GM23338 (cell line): ENCODE results near the gene MEGF11. TPM values are rescaled to one million over a fixed set of nuclear protein-coding genes. Genes with fewer than 3 reads are reported as not detected.

ENCODE experiments used
- ATAC-seq: fragments of 200-7000 bp; cut with Tn5 transposase; 3 replicates; pipeline ENCODE4 v1.9.1; 2020
- DNase-seq: peaks from one replicate; pipeline ENCODE4 v3.0.0-alpha.2; 2015; ENCODE audit warnings: low spot score
- H2AFZ ChIP-seq: fragments of 200-600 bp; sonication (generic); 2 replicates; pipeline ENCODE4 v1.8.0; 2016; ENCODE audit warnings: antibody characterized with exemption, mild to moderate bottlenecking, moderate library complexity
- H3F3A ChIP-seq: fragments of 200-600 bp; sonication (generic); replicated peaks from 2 replicates; pipeline ENCODE4 v1.8.0; 2017; ENCODE audit warnings: antibody characterized with exemption, mixed run types, low read depth
- H3K27ac ChIP-seq: fragments of 200-600 bp; sonication (generic); 2 replicates; pipeline ENCODE4 v1.6.1; 2016; ENCODE audit warnings: low read depth
- H3K27me3 ChIP-seq: fragments of 200-600 bp; sonication (generic); 2 replicates; pipeline ENCODE4 v1.8.0; 2016; ENCODE audit warnings: mild to moderate bottlenecking, mixed run types, moderate library complexity; ENCODE audit not compliant: insufficient read depth
- H3K36me3 ChIP-seq: fragments of 200-600 bp; sonication (generic); 2 replicates; pipeline ENCODE4 v1.8.0; 2016; ENCODE audit warnings: mild to moderate bottlenecking; ENCODE audit not compliant: insufficient read depth
- H3K4me1 ChIP-seq: fragments of 200-600 bp; sonication (generic); 2 replicates; pipeline ENCODE4 v1.8.0; 2016; ENCODE audit warnings: mild to moderate bottlenecking, moderate library complexity; ENCODE audit not compliant: insufficient read depth
- H3K4me2 ChIP-seq: fragments of 200-600 bp; sonication (generic); 2 replicates; pipeline ENCODE4 v1.7.1; 2017; ENCODE audit warnings: mixed run types
- H3K4me3 ChIP-seq: fragments of 200-600 bp; sonication (generic); 2 replicates; pipeline ENCODE4 v1.6.1; 2016; ENCODE audit warnings: mixed run types
- H3K79me2 ChIP-seq: fragments of 200-600 bp; sonication (generic); replicated peaks from 2 replicates; pipeline ENCODE4 v1.8.0; 2017; ENCODE audit warnings: mild to moderate bottlenecking; ENCODE audit not compliant: insufficient read depth
- H3K9me2 ChIP-seq: fragments of 200-600 bp; sonication (generic); 2 replicates; pipeline ENCODE4 v1.8.0; 2017; ENCODE audit not compliant: insufficient read depth
- H4K20me1 ChIP-seq: fragments of 200-600 bp; sonication (generic); replicated peaks from 2 replicates; pipeline ENCODE4 v1.8.0; 2017; ENCODE audit warnings: mild to moderate bottlenecking; ENCODE audit not compliant: insufficient read depth
- H3K27ac Mint-ChIP-seq: 2 replicates; pipeline ENCODE4 v1.8.0; 2020; ENCODE audit warnings: inconsistent platforms, mild to moderate bottlenecking, moderate library complexity, mixed read lengths
- H3K27me3 Mint-ChIP-seq: 3 replicates; pipeline ENCODE4 v1.8.0; 2022; ENCODE audit warnings: low read depth, mild to moderate bottlenecking, moderate library complexity, mixed read lengths, inconsistent platforms; ENCODE audit not compliant: insufficient read depth, poor library complexity
- H3K36me3 Mint-ChIP-seq: 3 replicates; pipeline ENCODE4 v1.8.0; 2021; ENCODE audit warnings: low read depth, mild to moderate bottlenecking, inconsistent platforms, moderate library complexity, mixed read lengths
- H3K4me1 Mint-ChIP-seq: 3 replicates; pipeline ENCODE4 v1.8.0; 2020; ENCODE audit warnings: mild to moderate bottlenecking, inconsistent platforms, mixed read lengths
- H3K4me3 Mint-ChIP-seq: 3 replicates; pipeline ENCODE4 v1.8.0; 2021; ENCODE audit warnings: moderate library complexity, mild to moderate bottlenecking, inconsistent platforms, mixed read lengths
- H3K9me3 Mint-ChIP-seq: 3 replicates; pipeline ENCODE4 v1.8.0; 2020; ENCODE audit warnings: moderate library complexity, mild to moderate bottlenecking, inconsistent platforms, mixed read lengths
- EZH2 ChIP-seq: fragments of 200-600 bp; sonication (generic); IDR thresholded peaks from one replicate; pipeline ENCODE4 v1.8.0; 2017; ENCODE audit warnings: antibody characterized with exemption, mild to moderate bottlenecking, low read depth; ENCODE audit not compliant: unreplicated experiment
- JUNB ChIP-seq: IDR thresholded peaks from one replicate; pipeline ENCODE4 v1.6.1; 2016; ENCODE audit warnings: antibody characterized with exemption; ENCODE audit not compliant: unreplicated experiment
- NANOG ChIP-seq: IDR thresholded peaks from 2 replicates; pipeline ENCODE4 v1.6.1; 2016; ENCODE audit warnings: antibody characterized with exemption, borderline replicate concordance
- POLR2AphosphoS5 ChIP-seq: IDR thresholded peaks from 2 replicates; pipeline ENCODE4 v1.6.1; 2016; ENCODE audit warnings: antibody characterized with exemption, low read depth
- STAT1 ChIP-seq: IDR thresholded peaks from one replicate; pipeline ENCODE4 v1.6.1; 2016; ENCODE audit warnings: antibody characterized with exemption; ENCODE audit not compliant: unreplicated experiment
- ZNF114 ChIP-seq: fragments of 250-450 bp; sonication (Bioruptor Pico); IDR thresholded peaks from 2 replicates; pipeline ENCODE4 v1.5.0; 2020; ENCODE audit warnings: mild to moderate bottlenecking, moderate library complexity
- ZNF331 ChIP-seq: fragments of 250-450 bp; sonication (Bioruptor Pico); IDR thresholded peaks from 2 replicates; pipeline ENCODE4 v1.5.0; 2020; ENCODE audit warnings: low read depth, mild to moderate bottlenecking, moderate library complexity
- polyA plus RNA-seq: library from polyadenylated mRNA; unstranded; fragments of >200 nt; fragmentation: Nextera tagmentation; extraction: Ambion mirVana; gene quantifications from 2 replicates; pipeline ENCODE4 v1.2.1, GENCODE V29; 2016
- total RNA-seq: library from RNA; depleted of rRNA; stranded (reverse); fragments of >200 nt; shearing (Covaris generic); gene quantifications from 2 replicates; pipeline ENCODE4 v1.2.3, GENCODE V29; 2014
- TF ChIP-seq, protein P1 (sequence below): IDR thresholded peaks from 2 replicates; pipeline ENCODE4 v1.6.1; 2016; ENCODE audit warnings: antibody characterized with exemption
- TF ChIP-seq, protein P2 (sequence below): fragments of 250-450 bp; sonication (Bioruptor Pico); IDR thresholded peaks from 2 replicates; pipeline ENCODE4 v1.5.0; 2020; ENCODE audit warnings: mild to moderate bottlenecking, moderate library complexity

MEGF11 gene
- total and polyA plus RNA-seq, 2 experiments from 2014 or later: 1.3 to 1.9 TPM

DNA sequence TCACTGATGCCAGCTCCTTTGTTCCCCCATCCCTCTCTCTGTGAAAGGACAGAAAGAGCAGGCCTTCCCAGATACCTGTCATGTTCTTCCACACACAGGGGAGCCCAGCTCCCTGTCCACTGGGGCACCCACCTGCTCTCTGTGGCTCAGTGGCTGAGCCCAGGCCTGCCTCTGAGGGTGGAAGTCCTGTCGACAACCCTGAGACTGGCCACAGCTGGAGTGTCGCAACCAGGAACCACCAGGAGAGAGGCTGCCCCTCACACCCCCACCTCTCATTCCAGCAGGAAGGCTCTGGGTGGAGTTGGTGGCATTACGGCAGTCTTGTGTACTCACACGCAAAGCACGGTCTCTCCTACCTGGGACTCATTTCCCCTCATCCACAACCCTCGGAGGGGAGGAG, 66.3 kb downstream of the MEGF11 start:
- Mint-ChIP-seq H3K4me3 (no peak overlapping the region), H3K4me1 (peaks cover 56% of the 10 kb centered on the region), H3K9me3 (no peaks in the 10 kb centered on the region), H3K27me3 (peaks cover 12% of the 10 kb centered on the region), H3K36me3 (no peaks in the 10 kb centered on the region), H3K27ac (no peak overlapping the region)
- ATAC-seq (no peak), DNase-seq (no peak)
- Histone ChIP-seq H3K36me3 (no peaks in the 10 kb centered on the region), H3K27me3 (no peaks in the 10 kb centered on the region), H3F3A (no peaks in the 10 kb centered on the region), H3K4me1 (peaks cover 27% of the 10 kb centered on the region), H3K9me2 (no peaks in the 10 kb centered on the region), H3K27ac (no peak overlapping the region), H2AFZ (no peak overlapping the region), H3K4me2 (no peak overlapping the region), H4K20me1 (no peaks in the 10 kb centered on the region), H3K4me3 (no peak overlapping the region), H3K79me2 (no peaks in the 10 kb centered on the region)
- TF ChIP-seq, protein P1, sequence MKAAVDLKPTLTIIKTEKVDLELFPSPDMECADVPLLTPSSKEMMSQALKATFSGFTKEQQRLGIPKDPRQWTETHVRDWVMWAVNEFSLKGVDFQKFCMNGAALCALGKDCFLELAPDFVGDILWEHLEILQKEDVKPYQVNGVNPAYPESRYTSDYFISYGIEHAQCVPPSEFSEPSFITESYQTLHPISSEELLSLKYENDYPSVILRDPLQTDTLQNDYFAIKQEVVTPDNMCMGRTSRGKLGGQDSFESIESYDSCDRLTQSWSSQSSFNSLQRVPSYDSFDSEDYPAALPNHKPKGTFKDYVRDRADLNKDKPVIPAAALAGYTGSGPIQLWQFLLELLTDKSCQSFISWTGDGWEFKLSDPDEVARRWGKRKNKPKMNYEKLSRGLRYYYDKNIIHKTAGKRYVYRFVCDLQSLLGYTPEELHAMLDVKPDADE: no peak
- no peak for TF ChIP-seq POLR2AphosphoS5
- TF ChIP-seq ZNF331: no peak
- no peak for TF ChIP-seq STAT1
- no peak for TF ChIP-seq ZNF114 (CRISPR knock-in tag)
- no peak for TF ChIP-seq JUNB
- TF ChIP-seq, protein P2, sequence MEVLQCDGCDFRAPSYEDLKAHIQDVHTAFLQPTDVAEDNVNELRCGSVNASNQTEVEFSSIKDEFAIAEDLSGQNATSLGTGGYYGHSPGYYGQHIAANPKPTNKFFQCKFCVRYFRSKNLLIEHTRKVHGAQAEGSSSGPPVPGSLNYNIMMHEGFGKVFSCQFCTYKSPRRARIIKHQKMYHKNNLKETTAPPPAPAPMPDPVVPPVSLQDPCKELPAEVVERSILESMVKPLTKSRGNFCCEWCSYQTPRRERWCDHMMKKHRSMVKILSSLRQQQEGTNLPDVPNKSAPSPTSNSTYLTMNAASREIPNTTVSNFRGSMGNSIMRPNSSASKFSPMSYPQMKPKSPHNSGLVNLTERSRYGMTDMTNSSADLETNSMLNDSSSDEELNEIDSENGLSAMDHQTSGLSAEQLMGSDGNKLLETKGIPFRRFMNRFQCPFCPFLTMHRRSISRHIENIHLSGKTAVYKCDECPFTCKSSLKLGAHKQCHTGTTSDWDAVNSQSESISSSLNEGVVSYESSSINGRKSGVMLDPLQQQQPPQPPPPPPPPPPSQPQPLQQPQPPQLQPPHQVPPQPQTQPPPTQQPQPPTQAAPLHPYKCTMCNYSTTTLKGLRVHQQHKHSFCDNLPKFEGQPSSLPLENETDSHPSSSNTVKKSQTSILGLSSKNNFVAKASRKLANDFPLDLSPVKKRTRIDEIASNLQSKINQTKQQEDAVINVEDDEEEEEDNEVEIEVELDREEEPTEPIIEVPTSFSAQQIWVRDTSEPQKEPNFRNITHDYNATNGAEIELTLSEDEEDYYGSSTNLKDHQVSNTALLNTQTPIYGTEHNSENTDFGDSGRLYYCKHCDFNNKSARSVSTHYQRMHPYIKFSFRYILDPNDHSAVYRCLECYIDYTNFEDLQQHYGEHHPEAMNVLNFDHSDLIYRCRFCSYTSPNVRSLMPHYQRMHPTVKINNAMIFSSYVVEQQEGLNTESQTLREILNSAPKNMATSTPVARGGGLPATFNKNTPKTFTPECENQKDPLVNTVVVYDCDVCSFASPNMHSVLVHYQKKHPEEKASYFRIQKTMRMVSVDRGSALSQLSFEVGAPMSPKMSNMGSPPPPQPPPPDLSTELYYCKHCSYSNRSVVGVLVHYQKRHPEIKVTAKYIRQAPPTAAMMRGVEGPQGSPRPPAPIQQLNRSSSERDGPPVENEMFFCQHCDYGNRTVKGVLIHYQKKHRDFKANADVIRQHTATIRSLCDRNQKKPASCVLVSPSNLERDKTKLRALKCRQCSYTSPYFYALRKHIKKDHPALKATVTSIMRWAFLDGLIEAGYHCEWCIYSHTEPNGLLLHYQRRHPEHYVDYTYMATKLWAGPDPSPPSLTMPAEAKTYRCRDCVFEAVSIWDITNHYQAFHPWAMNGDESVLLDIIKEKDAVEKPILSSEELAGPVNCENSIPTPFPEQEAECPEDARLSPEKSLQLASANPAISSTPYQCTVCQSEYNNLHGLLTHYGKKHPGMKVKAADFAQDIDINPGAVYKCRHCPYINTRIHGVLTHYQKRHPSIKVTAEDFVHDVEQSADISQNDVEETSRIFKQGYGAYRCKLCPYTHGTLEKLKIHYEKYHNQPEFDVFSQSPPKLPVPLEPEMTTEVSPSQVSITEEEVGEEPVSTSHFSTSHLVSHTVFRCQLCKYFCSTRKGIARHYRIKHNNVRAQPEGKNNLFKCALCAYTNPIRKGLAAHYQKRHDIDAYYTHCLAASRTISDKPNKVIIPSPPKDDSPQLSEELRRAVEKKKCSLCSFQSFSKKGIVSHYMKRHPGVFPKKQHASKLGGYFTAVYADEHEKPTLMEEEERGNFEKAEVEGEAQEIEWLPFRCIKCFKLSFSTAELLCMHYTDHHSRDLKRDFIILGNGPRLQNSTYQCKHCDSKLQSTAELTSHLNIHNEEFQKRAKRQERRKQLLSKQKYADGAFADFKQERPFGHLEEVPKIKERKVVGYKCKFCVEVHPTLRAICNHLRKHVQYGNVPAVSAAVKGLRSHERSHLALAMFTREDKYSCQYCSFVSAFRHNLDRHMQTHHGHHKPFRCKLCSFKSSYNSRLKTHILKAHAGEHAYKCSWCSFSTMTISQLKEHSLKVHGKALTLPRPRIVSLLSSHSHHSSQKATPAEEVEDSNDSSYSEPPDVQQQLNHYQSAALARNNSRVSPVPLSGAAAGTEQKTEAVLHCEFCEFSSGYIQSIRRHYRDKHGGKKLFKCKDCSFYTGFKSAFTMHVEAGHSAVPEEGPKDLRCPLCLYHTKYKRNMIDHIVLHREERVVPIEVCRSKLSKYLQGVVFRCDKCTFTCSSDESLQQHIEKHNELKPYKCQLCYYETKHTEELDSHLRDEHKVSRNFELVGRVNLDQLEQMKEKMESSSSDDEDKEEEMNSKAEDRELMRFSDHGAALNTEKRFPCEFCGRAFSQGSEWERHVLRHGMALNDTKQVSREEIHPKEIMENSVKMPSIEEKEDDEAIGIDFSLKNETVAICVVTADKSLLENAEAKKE (CRISPR knock-in tag): no peak
- no peak for TF ChIP-seq EZH2
- no peak for TF ChIP-seq NANOG
